HTR-8/SVneo (cell line): Measurements from ENCODE around the gene AGAP9.
"Not testable (repeated sequence)": the region's sequence is repeated elsewhere in the genome, so short reads cannot be mapped to it uniquely, and the experiment has no call there.

Source experiments
- DNase-seq: peaks from one replicate; pipeline ENCODE4 v3.0.0; 2011; ENCODE audit warnings: low spot score, mixed read lengths; ENCODE audit not compliant: insufficient read length
- FAIRE-seq: peaks from 2 replicates; lab custom pipeline; 2011; peaks lifted over from hg19 to GRCh38; lab: Jason Lieb, UNC

The AGAP9 gene

DNA sequence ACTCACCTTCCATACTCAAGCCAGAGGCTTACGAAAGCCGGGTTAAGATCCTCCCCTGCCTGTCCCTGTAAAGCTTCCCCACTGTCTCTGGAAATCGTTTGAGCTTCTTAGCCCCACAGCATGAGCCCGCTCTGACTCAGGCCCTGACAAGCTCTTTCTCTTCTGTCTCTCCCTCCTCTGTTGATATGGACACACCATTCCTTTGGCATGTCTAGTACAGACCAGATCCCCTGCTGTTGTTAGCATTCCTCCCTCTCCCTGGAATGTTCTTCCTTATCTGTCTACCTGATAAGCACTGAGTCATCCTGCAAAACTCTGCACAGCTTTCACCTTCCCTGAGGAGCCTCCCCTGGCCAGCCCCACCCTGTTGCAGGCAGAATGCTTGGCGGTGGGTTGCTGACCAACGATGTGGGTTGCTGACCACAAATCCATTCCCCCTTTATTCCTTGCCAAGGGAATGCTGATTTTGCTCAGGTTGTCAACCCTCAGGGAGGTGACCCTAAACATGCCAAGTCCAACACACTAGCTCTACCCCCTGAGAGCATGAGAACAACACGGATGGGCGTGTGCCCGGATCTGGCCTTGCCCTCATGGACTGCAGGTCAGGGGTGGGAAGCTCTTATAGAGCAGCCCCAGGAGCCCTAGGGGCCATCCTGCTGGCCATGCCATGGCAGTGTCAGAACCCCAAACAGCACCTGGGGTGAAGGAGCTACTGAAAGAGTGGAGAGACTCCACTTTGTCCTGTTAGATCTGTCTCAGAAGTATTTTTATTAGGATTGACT is 60.7 kb downstream of the AGAP9 start:
- not testable (repeated sequence) for DNase-seq, FAIRE-seq

- not testable (repeated sequence) for FAIRE-seq, DNase-seq
Measured at GRCh38 chr10:47461261-47461687, 62.2 kb downstream of the AGAP9 start.

DNA sequence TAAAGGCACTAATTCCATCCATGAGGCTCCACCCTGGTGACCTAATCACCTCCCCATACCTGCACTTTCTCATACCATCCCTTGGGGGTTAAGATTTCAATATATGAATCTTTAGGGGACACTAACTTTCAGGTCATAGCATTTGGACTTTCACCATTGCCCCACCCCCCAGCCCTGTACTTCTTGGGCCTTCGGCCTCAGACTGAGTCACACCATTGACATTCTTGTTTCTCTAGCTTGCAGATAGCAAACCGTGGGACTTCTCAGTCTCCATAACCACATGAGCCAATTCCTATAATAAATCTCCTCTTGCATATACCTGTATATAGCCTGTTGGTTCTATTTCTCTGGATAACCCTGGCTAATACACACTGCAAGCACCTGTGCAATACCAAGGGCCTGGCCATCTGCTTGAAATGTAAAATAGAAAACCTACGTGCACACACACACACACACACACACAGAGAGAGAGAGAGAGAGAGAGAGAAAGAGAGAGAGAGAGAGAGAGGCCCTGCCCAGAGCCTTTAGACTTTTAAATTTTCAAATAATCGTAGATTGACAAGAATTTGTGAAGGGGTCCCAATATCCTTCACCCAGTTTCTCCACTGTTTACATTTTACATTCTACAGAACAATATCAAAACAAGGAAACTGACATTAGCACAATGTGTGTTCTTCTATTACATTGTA is 64.8 kb downstream of the AGAP9 start:
- FAIRE-seq (no peak), DNase-seq (no peak)

- no peak for FAIRE-seq
- DNase-seq: no peak
Measured at GRCh38 chr10:47457826-47458225, 65.6 kb downstream of the AGAP9 start.

- FAIRE-seq (no peak), DNase-seq (no peak)
Measured at GRCh38 chr10:47457528-47457820, 66.0 kb downstream of the AGAP9 start.

DNA sequence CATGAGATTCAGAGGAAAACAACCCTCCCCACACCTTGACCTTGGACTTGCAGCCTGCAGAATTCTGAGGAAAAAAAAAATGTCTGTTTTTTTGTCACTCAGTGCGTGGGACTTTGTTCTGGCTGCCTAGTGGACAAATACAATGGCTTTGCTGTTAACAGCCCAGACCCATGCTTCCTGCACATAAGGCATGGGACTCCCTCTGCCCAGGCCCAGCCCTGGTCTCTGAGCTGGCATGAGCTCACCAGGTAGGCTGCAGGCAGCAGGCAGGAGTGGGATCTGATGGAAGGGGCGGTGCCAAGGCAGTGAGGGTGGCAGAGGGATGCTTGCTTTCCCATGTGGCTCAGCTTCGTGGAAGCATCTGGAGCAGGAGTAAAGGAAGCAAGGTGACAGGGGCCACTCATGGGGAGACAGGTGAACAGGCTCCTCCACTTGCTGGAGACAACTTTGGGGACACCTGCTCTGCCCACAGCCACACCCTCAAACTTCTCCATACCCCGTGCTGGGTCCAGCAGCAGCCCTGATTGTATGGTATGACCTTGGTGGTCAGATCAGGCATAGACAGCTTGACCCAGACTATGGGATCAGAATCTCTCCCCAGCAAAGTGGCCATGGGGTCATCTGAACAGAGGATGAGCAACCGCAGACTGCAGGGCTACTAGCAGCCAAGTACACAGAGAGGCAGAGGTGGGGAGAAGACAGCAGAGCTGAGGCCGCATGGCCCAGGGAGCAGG is 66.5 kb downstream of the AGAP9 start:
- DNase-seq (no peak), FAIRE-seq (no peak)

- no peak for FAIRE-seq
- DNase-seq: no peak
Measured at GRCh38 chr10:47456079-47456785, 67.2 kb downstream of the AGAP9 start.

DNA sequence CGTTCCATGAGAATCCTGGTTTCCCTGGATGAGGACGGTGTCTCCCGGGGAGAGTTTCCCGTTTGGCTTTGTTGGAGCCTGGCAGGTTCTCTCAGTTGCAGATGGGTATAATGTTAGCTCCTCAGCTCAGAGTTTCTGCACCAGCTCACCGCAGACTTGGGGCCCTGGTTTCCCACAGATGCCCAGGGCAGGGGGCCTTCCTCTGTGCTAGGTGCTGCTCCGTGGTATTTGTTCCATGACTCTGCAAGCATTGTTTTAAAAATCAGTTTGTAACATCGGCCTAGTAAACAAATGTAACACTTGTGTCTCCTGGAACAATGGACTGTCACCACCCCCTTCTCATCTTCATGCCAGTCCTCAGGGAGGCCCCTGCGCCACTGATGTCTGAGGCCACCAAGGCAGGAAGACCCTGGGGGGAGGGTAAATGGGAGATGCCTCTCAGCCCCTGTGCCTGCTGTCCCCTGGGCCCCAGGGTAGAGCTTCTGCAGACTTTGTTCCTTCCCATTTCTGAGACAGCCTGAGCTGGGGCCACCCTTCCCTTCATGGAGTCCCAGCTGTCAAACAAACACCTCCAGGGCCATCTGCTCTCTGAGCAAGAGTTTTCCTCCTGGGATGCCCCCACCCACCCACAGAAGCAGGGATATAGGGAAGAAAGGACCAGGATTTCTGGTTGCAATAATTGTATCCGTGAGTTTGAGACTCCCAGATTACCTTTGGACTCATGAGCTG is 67.9 kb downstream of the AGAP9 start:
- not testable (repeated sequence) for FAIRE-seq

DNA sequence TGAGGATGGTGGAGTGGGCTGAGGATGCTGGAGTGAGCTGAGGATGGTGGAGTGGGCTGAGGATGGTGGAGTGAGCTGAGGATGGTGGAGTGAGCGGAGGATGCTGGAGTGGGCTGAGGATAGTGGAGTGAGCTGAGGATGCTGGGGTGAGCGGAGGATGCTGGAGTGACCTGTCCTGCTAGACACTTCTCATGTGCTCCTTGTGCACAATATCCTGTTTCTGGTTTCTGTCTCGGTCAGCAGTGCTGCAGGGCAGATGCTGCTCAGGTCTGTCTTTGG is 68.7 kb downstream of the AGAP9 start:
- DNase-seq (no peak), FAIRE-seq (no peak)

More for the DNA sequence above, 67.9 kb downstream of the AGAP9 start:
- DNase-seq: not testable (repeated sequence)

DNA sequence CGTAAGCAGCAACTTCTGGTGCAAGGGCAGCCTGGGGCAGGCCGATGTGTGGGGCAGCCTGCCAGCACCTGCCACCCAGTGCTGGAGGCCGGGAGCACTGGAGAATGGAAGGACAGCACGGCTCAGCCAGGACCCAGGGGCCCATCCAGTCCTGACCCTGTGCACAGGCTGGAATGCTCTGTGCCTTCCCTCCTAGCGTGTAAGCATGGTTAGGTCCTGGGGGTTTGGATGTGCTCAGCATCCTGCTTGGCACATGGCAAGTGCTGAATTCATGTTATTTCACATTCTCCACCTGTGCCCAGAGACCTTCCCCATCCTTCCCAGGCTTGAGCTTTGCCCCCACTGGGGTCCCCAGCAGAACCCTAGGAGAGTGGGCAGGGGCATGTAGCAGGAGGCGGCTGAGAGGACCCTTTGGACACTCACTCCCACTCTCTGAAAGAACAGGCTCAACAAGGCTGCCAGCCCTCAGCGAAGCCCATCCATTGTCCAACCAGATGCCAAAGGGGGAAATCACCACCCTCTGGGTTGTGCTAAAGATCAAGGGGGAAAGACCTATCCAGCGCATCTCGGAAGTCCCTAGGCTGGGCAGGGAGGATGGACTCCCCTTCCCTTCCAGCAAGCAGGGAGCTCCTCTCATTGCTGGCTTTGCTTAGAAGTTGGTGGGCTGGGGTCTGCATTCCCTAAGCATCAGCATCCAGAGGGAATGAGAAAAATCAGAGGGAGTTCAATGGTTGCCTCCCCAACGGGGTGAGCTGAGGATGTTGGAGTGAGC is 69.2 kb downstream of the AGAP9 start:
- no peak for DNase-seq
- no peak for FAIRE-seq

DNA sequence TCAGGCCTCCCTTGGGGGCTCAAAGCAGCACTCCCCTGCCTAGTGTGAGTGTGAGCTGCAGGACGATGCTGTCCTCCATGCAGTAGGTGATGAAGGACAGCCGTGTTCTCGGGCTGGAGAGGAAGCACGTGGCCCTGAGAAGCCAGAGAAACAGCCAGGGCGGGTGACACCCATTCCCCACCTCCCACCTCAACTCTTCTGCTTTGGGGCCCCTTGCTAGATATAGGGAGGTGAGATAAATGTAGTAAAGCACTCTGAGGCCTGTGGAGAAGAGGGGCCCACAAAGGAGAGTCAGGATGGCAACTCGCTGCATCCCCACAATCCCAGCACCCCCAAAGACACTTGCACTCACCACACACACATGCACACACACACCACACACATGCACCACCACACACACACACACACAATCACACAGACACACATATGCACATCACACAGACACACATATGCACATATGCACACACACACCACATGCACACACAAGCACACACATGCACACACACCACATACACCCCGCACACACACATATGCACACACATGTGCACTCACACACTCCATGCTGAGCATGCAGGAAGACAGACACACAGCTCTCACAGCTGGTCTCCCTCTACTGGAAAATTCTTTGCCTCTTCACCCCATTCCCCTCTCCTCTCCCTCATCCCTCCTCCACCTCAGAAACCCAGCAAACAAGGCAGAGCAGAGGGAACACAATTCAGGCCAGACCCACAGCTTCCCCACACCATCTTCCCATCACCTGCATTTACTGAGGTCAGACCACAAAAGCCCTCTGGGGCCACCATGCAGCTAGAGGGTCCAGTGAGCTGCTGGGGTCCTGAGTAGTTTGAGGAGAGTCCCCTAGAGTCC is 70.1 kb downstream of the AGAP9 start:
- DNase-seq (no peak), FAIRE-seq (no peak)

DNA sequence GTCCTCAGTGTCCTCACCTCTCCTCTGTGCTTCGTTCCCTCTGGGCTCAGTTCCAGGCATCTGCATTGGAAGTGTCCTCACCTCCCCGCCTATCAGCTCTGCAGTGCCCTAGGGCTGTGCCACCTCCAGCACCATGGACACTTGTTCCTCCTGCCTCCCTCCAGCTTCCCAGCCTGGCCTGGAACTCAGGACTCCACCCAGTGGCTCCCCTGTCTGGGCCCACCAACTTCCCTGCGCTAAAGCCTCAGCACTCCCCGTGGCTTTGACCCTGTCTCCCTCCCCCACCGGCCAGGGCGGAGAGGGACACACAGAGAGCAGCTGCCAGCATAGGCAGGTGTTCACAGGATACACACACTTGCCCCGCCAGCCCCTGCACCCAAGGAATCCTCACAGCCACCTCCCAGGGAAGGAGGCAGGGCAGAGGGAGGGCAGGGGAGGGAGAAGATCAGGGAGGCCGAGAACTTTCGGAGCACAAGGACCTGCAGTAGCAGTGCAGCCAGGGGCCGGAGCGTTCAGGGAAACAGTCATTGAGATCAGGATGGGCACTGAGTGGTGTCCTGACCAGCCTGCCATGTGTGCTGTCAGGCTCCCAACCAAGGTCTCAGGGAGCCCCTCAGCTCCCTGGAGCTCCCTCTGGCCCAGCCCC is 70.8 kb downstream of the AGAP9 start:
- FAIRE-seq (no peak), DNase-seq (no peak)

- no peak for DNase-seq
- no peak for FAIRE-seq
Measured at GRCh38 chr10:47451998-47452494, 71.4 kb downstream of the AGAP9 start.
